ENCODE data around the gene HSDL1.

DNA sequence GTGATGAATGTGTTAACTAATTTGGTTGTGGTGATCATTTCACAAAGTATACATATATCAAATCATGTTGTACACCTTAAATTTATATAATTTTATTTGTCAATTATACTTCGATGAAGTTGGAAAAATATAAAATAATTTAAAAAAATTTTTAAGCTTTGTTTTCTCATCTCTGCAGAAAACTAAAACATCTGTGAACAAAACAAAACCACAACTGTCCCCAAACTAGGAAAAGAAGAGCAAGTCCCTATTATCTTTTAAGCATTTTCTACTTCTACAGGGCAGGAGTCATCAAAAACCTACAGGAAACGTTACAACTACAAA, 6.5 kb downstream of the HSDL1 start:
- TF ChIP-seq, protein P1, sequence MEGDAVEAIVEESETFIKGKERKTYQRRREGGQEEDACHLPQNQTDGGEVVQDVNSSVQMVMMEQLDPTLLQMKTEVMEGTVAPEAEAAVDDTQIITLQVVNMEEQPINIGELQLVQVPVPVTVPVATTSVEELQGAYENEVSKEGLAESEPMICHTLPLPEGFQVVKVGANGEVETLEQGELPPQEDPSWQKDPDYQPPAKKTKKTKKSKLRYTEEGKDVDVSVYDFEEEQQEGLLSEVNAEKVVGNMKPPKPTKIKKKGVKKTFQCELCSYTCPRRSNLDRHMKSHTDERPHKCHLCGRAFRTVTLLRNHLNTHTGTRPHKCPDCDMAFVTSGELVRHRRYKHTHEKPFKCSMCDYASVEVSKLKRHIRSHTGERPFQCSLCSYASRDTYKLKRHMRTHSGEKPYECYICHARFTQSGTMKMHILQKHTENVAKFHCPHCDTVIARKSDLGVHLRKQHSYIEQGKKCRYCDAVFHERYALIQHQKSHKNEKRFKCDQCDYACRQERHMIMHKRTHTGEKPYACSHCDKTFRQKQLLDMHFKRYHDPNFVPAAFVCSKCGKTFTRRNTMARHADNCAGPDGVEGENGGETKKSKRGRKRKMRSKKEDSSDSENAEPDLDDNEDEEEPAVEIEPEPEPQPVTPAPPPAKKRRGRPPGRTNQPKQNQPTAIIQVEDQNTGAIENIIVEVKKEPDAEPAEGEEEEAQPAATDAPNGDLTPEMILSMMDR (IDR thresholded peaks at IDR 0.05; ENCODE audit: extremely low read depth in 1 of 2, insufficient read depth in 1 of 2, low read depth in 1 of 2, low read length in 2 of 2): no peak
- TF ChIP-seq EZH2 (IDR thresholded peaks at IDR 0.05; ENCODE audit: borderline replicate concordance, low read depth, low read length, severe bottlenecking) (no peak), POLR2A (IDR thresholded peaks at IDR 0.05; ENCODE audit: low read depth, low read length) (no peak)
- TF ChIP-seq, protein P2, sequence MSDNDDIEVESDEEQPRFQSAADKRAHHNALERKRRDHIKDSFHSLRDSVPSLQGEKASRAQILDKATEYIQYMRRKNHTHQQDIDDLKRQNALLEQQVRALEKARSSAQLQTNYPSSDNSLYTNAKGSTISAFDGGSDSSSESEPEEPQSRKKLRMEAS (IDR thresholded peaks at IDR 0.05; ENCODE audit: insufficient read depth, insufficient read length): no peak
